CD4-positive, CD25-positive, alpha-beta regulatory T cell (primary cell): ENCODE results near the gene SFR1. TPM values are rescaled to one million over a fixed set of nuclear protein-coding genes. Genes with fewer than 3 reads are reported as not detected.
"Not testable (repeated sequence)": the region's sequence is repeated elsewhere in the genome, so short reads cannot be mapped to it uniquely, and the experiment has no call there.

Source experiments
- ATAC-seq, 2 donors: fragments of 150-1000 bp; cut with Tn5 transposase; one replicate each; pipeline ENCODE4 v1.10.0; 2021; ENCODE audit warnings: low read depth in 2 of 2, moderate number of reproducible peaks in 2 of 2, moderate library complexity in 1 of 2
- DNase-seq, 3 donors: peaks; one replicate each; pipeline versions ENCODE4 v3.0.0 to v3.0.0-alpha.2; 2012 to 2022; ENCODE audit warnings: mixed read lengths in 1 of 3
- H3K27ac ChIP-seq: one replicate; pipeline ENCODE4 v1.7.0; 2013; ENCODE audit warnings: mild to moderate bottlenecking, low read length; ENCODE audit not compliant: insufficient read depth, poor library complexity, severe bottlenecking
- H3K27me3 ChIP-seq: one replicate; pipeline ENCODE4 v1.7.0; 2013; ENCODE audit warnings: low read length; ENCODE audit not compliant: control insufficient read depth, insufficient read depth
- H3K36me3 ChIP-seq: one replicate; pipeline ENCODE4 v1.7.0; 2013; ENCODE audit warnings: mild to moderate bottlenecking, low read length, moderate library complexity; ENCODE audit not compliant: control insufficient read depth, insufficient read depth
- H3K4me1 ChIP-seq: 2 replicates; pipeline ENCODE4 v1.7.0; 2013; ENCODE audit warnings: mild to moderate bottlenecking, low read length; ENCODE audit not compliant: insufficient read depth, control insufficient read depth, poor library complexity, severe bottlenecking
- H3K4me3 ChIP-seq: one replicate; pipeline ENCODE4 v1.7.0; 2013; ENCODE audit warnings: low read depth, mild to moderate bottlenecking, low read length, moderate library complexity
- H3K9me3 ChIP-seq, 2 experiments: 1 replicate in 1 of 2; 2 replicates in 1 of 2; pipeline ENCODE4 v1.7.0; 2013; ENCODE audit warnings: low read length in 2 of 2, mild to moderate bottlenecking in 1 of 2, moderate library complexity in 1 of 2; ENCODE audit not compliant: control insufficient read depth in 2 of 2
- H3K27ac Mint-ChIP-seq, 3 donors: one replicate each; pipeline ENCODE4 v1.8.0; 2020 to 2022; ENCODE audit warnings: mild to moderate bottlenecking in 3 of 3, mixed read lengths in 3 of 3, moderate library complexity in 2 of 3
- H3K27me3 Mint-ChIP-seq: one replicate; pipeline ENCODE4 v1.8.0; 2022; ENCODE audit warnings: mild to moderate bottlenecking, mixed read lengths
- H3K36me3 Mint-ChIP-seq: one replicate; pipeline ENCODE4 v1.8.0; 2020; ENCODE audit warnings: mixed read lengths
- H3K4me1 Mint-ChIP-seq, 4 donors: one replicate each; pipeline ENCODE4 v1.8.0; 2020 to 2022; ENCODE audit warnings: mixed read lengths in 4 of 4, mild to moderate bottlenecking in 1 of 4
- H3K4me3 Mint-ChIP-seq, 4 donors: one replicate each; pipeline ENCODE4 v1.8.0; 2020 to 2022; ENCODE audit warnings: mild to moderate bottlenecking in 4 of 4, mixed read lengths in 4 of 4, moderate library complexity in 3 of 4
- H3K9me3 Mint-ChIP-seq, 7 donors: one replicate each; pipeline ENCODE4 v1.8.0; 2020 to 2022; ENCODE audit warnings: mixed read lengths in 7 of 7, mild to moderate bottlenecking in 3 of 7, moderate library complexity in 2 of 7
- polyA plus RNA-seq, 4 donors: library from polyadenylated mRNA; unstranded; fragments of 300-500 nt; fragmentation: Illumina TruSeq; gene quantifications; one replicate each; pipeline ENCODE4 v1.2.3, GENCODE V29; 2021
- total RNA-seq: library from RNA; stranded (reverse); gene quantifications from one replicate; pipeline ENCODE4 v1.2.3, GENCODE V29; 2022

Gene SFR1
- total and polyA plus RNA-seq, 5 donors from 2014 or later = 12.9 to 19.6 (median 14.9) TPM

GRCh38 chr10:104144931-104145330 is 23.0 kb downstream of the SFR1 start:
- no peak overlapping the region for H3K27ac ChIP-seq
- H3K9me3 ChIP-seq = no peaks in the 10 kb centered on the region
- H3K4me1 ChIP-seq = no peaks in the 10 kb centered on the region
- peaks cover 0 to 4% (median 0%) of the 10 kb centered on the region in 7 donors for H3K9me3 Mint-ChIP-seq
- peaks cover 46% of the 10 kb centered on the region for H3K27me3 Mint-ChIP-seq
- no peaks in the 10 kb centered on the region for H3K4me1 Mint-ChIP-seq
- H3K36me3 Mint-ChIP-seq = peaks cover 3% of the 10 kb centered on the region
- H3K4me3 ChIP-seq = no peak overlapping the region
- H3K36me3 ChIP-seq = no peaks in the 10 kb centered on the region
- no peak for ATAC-seq
- H3K27me3 ChIP-seq = peaks cover 30% of the 10 kb centered on the region
- no peak overlapping the region for H3K4me3 Mint-ChIP-seq
- DNase-seq = no peak
- no peak overlapping the region for H3K27ac Mint-ChIP-seq

GRCh38 chr10:104146882-104147281 is 24.9 kb downstream of the SFR1 start:
- H3K4me1 ChIP-seq = no peaks in the 10 kb centered on the region
- H3K27me3 Mint-ChIP-seq = peaks cover 47% of the 10 kb centered on the region
- no peak overlapping the region for H3K4me3 Mint-ChIP-seq
- peaks cover 33% of the 10 kb centered on the region for H3K27me3 ChIP-seq
- H3K27ac Mint-ChIP-seq = no peak overlapping the region
- H3K36me3 ChIP-seq = no peaks in the 10 kb centered on the region
- no peaks in the 10 kb centered on the region for H3K4me1 Mint-ChIP-seq
- H3K27ac ChIP-seq = no peak overlapping the region
- H3K36me3 Mint-ChIP-seq = peaks cover 6% of the 10 kb centered on the region
- ATAC-seq = no peak
- DNase-seq = no peak
- no peak overlapping the region for H3K4me3 ChIP-seq
- peaks cover 0 to 13% (median 6%) of the 10 kb centered on the region in 7 donors for H3K9me3 Mint-ChIP-seq
- peaks cover 3 to 5% of the 10 kb centered on the region in 2 experiments for H3K9me3 ChIP-seq

GRCh38 chr10:104150139-104150538 is 28.2 kb downstream of the SFR1 start:
- Mint-ChIP-seq H3K27ac (no peak overlapping the region), H3K4me1 (no peaks in the 10 kb centered on the region), H3K27me3 (peaks cover 65% of the 10 kb centered on the region), H3K9me3 (peaks cover 0 to 22% (median 11%) of the 10 kb centered on the region in 7 donors), H3K4me3 (no peak overlapping the region), H3K36me3 (peaks cover 6% of the 10 kb centered on the region)
- Histone ChIP-seq H3K27me3 (peaks cover 38% of the 10 kb centered on the region), H3K36me3 (no peaks in the 10 kb centered on the region), H3K9me3 (peaks cover 14 to 15% of the 10 kb centered on the region in 2 experiments), H3K4me3 (no peak overlapping the region), H3K4me1 (no peaks in the 10 kb centered on the region), H3K27ac (no peak overlapping the region)
- DNase-seq (no peak), ATAC-seq (no peak)

- Histone ChIP-seq H3K9me3 (peaks cover 14 to 15% of the 10 kb centered on the region in 2 experiments), H3K27ac (no peak overlapping the region), H3K36me3 (no peaks in the 10 kb centered on the region), H3K4me1 (no peaks in the 10 kb centered on the region), H3K27me3 (peaks cover 35% of the 10 kb centered on the region), H3K4me3 (no peak overlapping the region)
- DNase-seq (no peak), ATAC-seq (no peak)
- peaks cover 0 to 22% (median 11%) of the 10 kb centered on the region in 7 donors for H3K9me3 Mint-ChIP-seq
- H3K36me3 Mint-ChIP-seq = peaks cover 6% of the 10 kb centered on the region
- no peak overlapping the region for H3K4me3 Mint-ChIP-seq
- peaks cover 70% of the 10 kb centered on the region for H3K27me3 Mint-ChIP-seq
- H3K27ac Mint-ChIP-seq = no peak overlapping the region
- no peaks in the 10 kb centered on the region for H3K4me1 Mint-ChIP-seq
Measured at GRCh38 chr10:104151737-104152136, 29.8 kb downstream of the SFR1 start.

GRCh38 chr10:104155591-104155990 is 33.6 kb downstream of the SFR1 start:
- H3K36me3 Mint-ChIP-seq = no peaks in the 10 kb centered on the region
- Histone ChIP-seq H3K4me1 (no peaks in the 10 kb centered on the region), H3K36me3 (no peaks in the 10 kb centered on the region), H3K27ac (no peak overlapping the region), H3K27me3 (peaks cover 30% of the 10 kb centered on the region), H3K9me3 (peaks cover 14 to 15% of the 10 kb centered on the region in 2 experiments), H3K4me3 (no peak overlapping the region)
- no peak for ATAC-seq
- H3K27me3 Mint-ChIP-seq = peaks cover 71% of the 10 kb centered on the region
- no peak for DNase-seq
- H3K4me1 Mint-ChIP-seq = no peaks in the 10 kb centered on the region
- no peak overlapping the region for H3K4me3 Mint-ChIP-seq
- peaks cover 0 to 22% (median 11%) of the 10 kb centered on the region in 7 donors for H3K9me3 Mint-ChIP-seq
- no peak overlapping the region for H3K27ac Mint-ChIP-seq

- Histone ChIP-seq H3K27me3 (peaks cover 41% of the 10 kb centered on the region), H3K4me3 (peak overlapping the region; percentile 31), H3K9me3 (peaks cover 3 to 9% of the 10 kb centered on the region in 2 experiments), H3K36me3 (no peaks in the 10 kb centered on the region), H3K4me1 (peaks cover 3% of the 10 kb centered on the region), H3K27ac (no peak overlapping the region)
- H3K36me3 Mint-ChIP-seq = no peaks in the 10 kb centered on the region
- DNase-seq (peak in 2 of 3 donors; percentile 15 to 35), ATAC-seq (no peak)
- H3K27ac Mint-ChIP-seq = peak overlapping the region in 1 of 3 donors; percentile 1
- peaks cover 0 to 11% (median 6%) of the 10 kb centered on the region in 7 donors for H3K9me3 Mint-ChIP-seq
- H3K27me3 Mint-ChIP-seq = peaks cover 15% of the 10 kb centered on the region
- H3K4me3 Mint-ChIP-seq = peak overlapping the region in 2 of 4 donors; percentile 4 to 13
- H3K4me1 Mint-ChIP-seq = peaks cover 0 to 15% (median 7%) of the 10 kb centered on the region in 4 donors
Measured at GRCh38 chr10:104170610-104171254, 48.8 kb downstream of the SFR1 start.

GRCh38 chr10:104174136-104174535 is 52.2 kb downstream of the SFR1 start:
- not testable (repeated sequence) for H3K27ac ChIP-seq, H3K4me1 ChIP-seq, H3K9me3 ChIP-seq, H3K4me3 Mint-ChIP-seq, H3K4me3 ChIP-seq, H3K27ac Mint-ChIP-seq, ATAC-seq, H3K36me3 Mint-ChIP-seq, DNase-seq, H3K36me3 ChIP-seq
- Mint-ChIP-seq H3K27me3 (peaks cover 16% of the 10 kb centered on the region), H3K9me3 (peaks cover 0 to 11% (median 6%) of the 10 kb centered on the region in 7 donors), H3K4me1 (peaks cover 0 to 15% (median 6%) of the 10 kb centered on the region in 4 donors)
- peaks cover 26% of the 10 kb centered on the region for H3K27me3 ChIP-seq
